Effector memory CD4-positive, alpha-beta T cell (primary cell): Measurements from ENCODE around the gene MPPE1.
A peak's percentile ranks its signal among the peaks of the same experiment; 100 is the strongest.
"Not testable (repeated sequence)": the region's sequence is repeated elsewhere in the genome, so short reads cannot be mapped to it uniquely, and the experiment has no call there.

Experiments used
- DNase-seq, 3 donors: peaks; one replicate each; pipeline ENCODE4 v3.0.0-alpha.2; 2020
- H3K27ac ChIP-seq: 2 replicates; pipeline ENCODE4 v1.7.0; 2013; ENCODE audit warnings: mild to moderate bottlenecking, low read length, moderate library complexity; ENCODE audit not compliant: insufficient read depth, poor library complexity, severe bottlenecking
- H3K27me3 ChIP-seq: replicated peaks from 2 replicates; pipeline ENCODE4 v1.7.0; 2013; ENCODE audit warnings: mild to moderate bottlenecking, low read length; ENCODE audit not compliant: insufficient read depth, control insufficient read depth, poor library complexity, severe bottlenecking
- H3K36me3 ChIP-seq: 2 replicates; pipeline ENCODE4 v1.7.0; 2013; ENCODE audit warnings: mild to moderate bottlenecking, low read length, moderate library complexity; ENCODE audit not compliant: control insufficient read depth, insufficient read depth
- H3K4me1 ChIP-seq: 2 replicates; pipeline ENCODE4 v1.7.0; 2013; ENCODE audit warnings: low read length, mild to moderate bottlenecking; ENCODE audit not compliant: control insufficient read depth, insufficient read depth, poor library complexity, severe bottlenecking
- H3K4me3 ChIP-seq: 2 replicates; pipeline ENCODE4 v1.7.0; 2013; ENCODE audit warnings: low read length, low read depth, mild to moderate bottlenecking; ENCODE audit not compliant: insufficient read depth, poor library complexity, severe bottlenecking
- H3K9me3 ChIP-seq: 2 replicates; pipeline ENCODE4 v1.7.0; 2013; ENCODE audit warnings: mild to moderate bottlenecking, low read length, moderate library complexity; ENCODE audit not compliant: control insufficient read depth

The MPPE1 gene

GRCh38 chr18:11947214-11948191 is 39.4 kb upstream of the MPPE1 start:
- Histone ChIP-seq H3K4me1 (peaks cover 10% of the 10 kb centered on the region), H3K9me3 (no peaks in the 10 kb centered on the region), H3K27me3 (no peaks in the 10 kb centered on the region), H3K36me3 (no peaks in the 10 kb centered on the region), H3K27ac (peak overlapping the region; percentile 11), H3K4me3 (peak overlapping the region; percentile 61)
- peak; percentile 0 to 25 (median 8) for DNase-seq

- Histone ChIP-seq H3K4me1 (peaks cover 10% of the 10 kb centered on the region), H3K36me3 (no peaks in the 10 kb centered on the region), H3K4me3 (peak overlapping the region; percentile 61), H3K9me3 (no peaks in the 10 kb centered on the region), H3K27ac (no peak overlapping the region), H3K27me3 (no peaks in the 10 kb centered on the region)
- no peak for DNase-seq
Observed at GRCh38 chr18:11946756-11947155, 38.6 kb upstream of the MPPE1 start.

- H3K27ac ChIP-seq, H3K9me3 ChIP-seq, H3K4me3 ChIP-seq, H3K36me3 ChIP-seq, DNase-seq, H3K4me1 ChIP-seq, H3K27me3 ChIP-seq: not testable (repeated sequence)
Observed at GRCh38 chr18:11945834-11946659, 37.9 kb upstream of the MPPE1 start.

GRCh38 chr18:11944786-11945185 is 36.7 kb upstream of the MPPE1 start:
- no peak for DNase-seq

GRCh38 chr18:11944252-11944651 is 36.1 kb upstream of the MPPE1 start:
- Histone ChIP-seq H3K4me3 (no peak overlapping the region), H3K27me3 (no peaks in the 10 kb centered on the region), H3K36me3 (no peaks in the 10 kb centered on the region), H3K4me1 (peaks cover 10% of the 10 kb centered on the region), H3K9me3 (no peaks in the 10 kb centered on the region), H3K27ac (no peak overlapping the region)
- DNase-seq, result no peak

More at GRCh38 chr18:11944786-11945185, 36.7 kb upstream of the MPPE1 start:
- peaks cover 10% of the 10 kb centered on the region for H3K4me1 ChIP-seq
- no peaks in the 10 kb centered on the region for H3K9me3 ChIP-seq
- no peaks in the 10 kb centered on the region for H3K27me3 ChIP-seq
- no peak overlapping the region for H3K4me3 ChIP-seq
- H3K27ac ChIP-seq, result no peak overlapping the region
- H3K36me3 ChIP-seq, result no peaks in the 10 kb centered on the region

- H3K27me3 ChIP-seq, result no peaks in the 10 kb centered on the region
- H3K9me3 ChIP-seq, result no peaks in the 10 kb centered on the region
- H3K36me3 ChIP-seq, result no peaks in the 10 kb centered on the region
- no peak for DNase-seq
- H3K27ac ChIP-seq, result no peak overlapping the region
- H3K4me3 ChIP-seq, result no peak overlapping the region
- peaks cover 10% of the 10 kb centered on the region for H3K4me1 ChIP-seq
Observed at GRCh38 chr18:11943551-11943950, 35.4 kb upstream of the MPPE1 start.

GRCh38 chr18:11940956-11941355 is 32.8 kb upstream of the MPPE1 start:
- H3K27ac ChIP-seq, result no peak overlapping the region
- no peak for DNase-seq
- no peaks in the 10 kb centered on the region for H3K4me1 ChIP-seq
- no peaks in the 10 kb centered on the region for H3K36me3 ChIP-seq
- H3K27me3 ChIP-seq, result no peaks in the 10 kb centered on the region
- no peaks in the 10 kb centered on the region for H3K9me3 ChIP-seq
- H3K4me3 ChIP-seq, result no peak overlapping the region

- no peaks in the 10 kb centered on the region for H3K27me3 ChIP-seq
- H3K4me1 ChIP-seq, result no peaks in the 10 kb centered on the region
- H3K4me3 ChIP-seq, result no peak overlapping the region
- no peaks in the 10 kb centered on the region for H3K9me3 ChIP-seq
- no peaks in the 10 kb centered on the region for H3K36me3 ChIP-seq
- H3K27ac ChIP-seq, result no peak overlapping the region
- peak; percentile 37 to 63 (median 39) for DNase-seq
Observed at GRCh38 chr18:11937874-11938478, 29.9 kb upstream of the MPPE1 start.

GRCh38 chr18:11932393-11932792 is 24.3 kb upstream of the MPPE1 start:
- Histone ChIP-seq H3K9me3 (no peaks in the 10 kb centered on the region), H3K27ac (no peak overlapping the region), H3K27me3 (no peaks in the 10 kb centered on the region), H3K4me1 (no peaks in the 10 kb centered on the region), H3K36me3 (no peaks in the 10 kb centered on the region), H3K4me3 (no peak overlapping the region)
- no peak for DNase-seq
